K562 (cell line): ENCODE measurements around the gene TMEM86B. TPM values are rescaled to one million over a fixed set of nuclear protein-coding genes. Genes with fewer than 3 reads are reported as not detected.
A peak's percentile ranks its signal among the peaks of the same experiment; 100 is the strongest.

Experiments
- AFF1 ChIP-seq, 2 experiments: fragments of 450-650 bp; IDR thresholded peaks; 2 replicates each; pipeline ENCODE4 v1.6.1; 2018; ENCODE audit warnings: mild to moderate bottlenecking in 2 of 2, low read depth in 1 of 2; ENCODE audit not compliant: partially characterized antibody in 2 of 2
- BCL6 ChIP-seq: fragments of 250-450 bp; sonication (Bioruptor Pico); IDR thresholded peaks from 2 replicates; pipeline ENCODE4 v1.4.0; 2020
- ESRRA ChIP-seq: fragments of 450-650 bp; IDR thresholded peaks from 2 replicates; pipeline ENCODE4 v1.6.1; 2014; ENCODE audit warnings: low read depth, mild to moderate bottlenecking, moderate library complexity, borderline replicate concordance
- FOXK1 ChIP-seq: sonication (generic); formaldehyde crosslinking; IDR thresholded peaks from 2 replicates; pipeline ENCODE4 v1.8.0; 2022; ENCODE audit warnings: missing genetic modification reagents, mild to moderate bottlenecking, borderline replicate concordance
- GTF2E2 ChIP-seq: fragments of 200-800 bp; sonication (Bioruptor generic); IDR thresholded peaks from 2 replicates; pipeline ENCODE4 v1.6.1; 2016; ENCODE audit warnings: missing genetic modification characterization, missing compliant biosample characterization
- HDAC2 ChIP-seq: fragments of 450-650 bp; IDR thresholded peaks from 2 replicates; pipeline ENCODE4 v1.6.1; 2016; ENCODE audit warnings: mild to moderate bottlenecking
- JUND ChIP-seq, 2 experiments: IDR thresholded peaks; 2 replicates in 1 of 2; 3 replicates in 1 of 2; pipeline ENCODE4 v1.6.1; 2011; ENCODE audit warnings: borderline replicate concordance in 2 of 2, low read depth in 2 of 2, low read length in 2 of 2, improper control_type of control experiment in 1 of 2, missing biosample characterization in 1 of 2, missing genetic modification characterization in 1 of 2, missing genetic modification reagents in 1 of 2
- MAFG ChIP-seq: fragments of 450-650 bp; conservative IDR thresholded peaks from 2 replicates; pipeline ENCODE4 v1.6.1; 2016; ENCODE audit warnings: missing genetic modification characterization, missing compliant biosample characterization
- MBD2 ChIP-seq: sonication (generic); IDR thresholded peaks from 2 replicates; pipeline ENCODE4 v1.6.1; 2016; ENCODE audit warnings: low read depth, borderline replicate concordance
- MYNN ChIP-seq, 2 experiments: sonication (generic); formaldehyde crosslinking in 1 of 2; IDR thresholded peaks; 2 replicates each; pipeline versions ENCODE4 v1.5.0 to v1.6.1; 2016 to 2020; ENCODE audit warnings: antibody characterized with exemption in 1 of 2, missing genetic modification reagents in 1 of 2
- NCOA6 ChIP-seq: fragments of 450-650 bp; IDR thresholded peaks from 2 replicates; pipeline ENCODE4 v1.6.1; 2017; ENCODE audit warnings: mild to moderate bottlenecking
- NEUROD1 ChIP-seq: fragments of 150-350 bp; IDR thresholded peaks from 2 replicates; pipeline ENCODE4 v1.6.1; 2014; ENCODE audit warnings: borderline replicate concordance, low read length, low read depth; ENCODE audit not compliant: partially characterized antibody
- POU5F1 ChIP-seq: fragments of 150-350 bp; IDR thresholded peaks from 2 replicates; pipeline ENCODE4 v1.6.1; 2014; ENCODE audit warnings: borderline replicate concordance, low read length, low read depth, mild to moderate bottlenecking; ENCODE audit not compliant: partially characterized antibody
- RBM14 ChIP-seq: fragments of 200-400 bp; formaldehyde crosslinking; IDR thresholded peaks from 2 replicates; pipeline ENCODE4 v1.6.1; 2018; ENCODE audit warnings: low read depth, mild to moderate bottlenecking, low read length, moderate library complexity, borderline replicate concordance; ENCODE audit not compliant: insufficient read depth
- RBM22 ChIP-seq: fragments of 200-400 bp; formaldehyde crosslinking; IDR thresholded peaks from 2 replicates; pipeline ENCODE4 v1.6.1; 2018; ENCODE audit warnings: low read length, low read depth; ENCODE audit not compliant: poor library complexity, severe bottlenecking
- STAG1 ChIP-seq: sonication (generic); formaldehyde crosslinking; IDR thresholded peaks from 2 replicates; pipeline ENCODE4 v1.5.0; 2020; ENCODE audit warnings: missing genetic modification reagents, borderline replicate concordance
- TAF9B ChIP-seq: fragments of 450-650 bp; IDR thresholded peaks from 2 replicates; pipeline ENCODE4 v1.6.1; 2018; ENCODE audit warnings: mild to moderate bottlenecking; ENCODE audit not compliant: partially characterized antibody
- TFAM ChIP-seq: fragments of 250-450 bp; sonication (Bioruptor Pico); conservative IDR thresholded peaks from 2 replicates; pipeline ENCODE4 v1.5.0; 2021; ENCODE audit warnings: mild to moderate bottlenecking, moderate library complexity
- TOE1 ChIP-seq, 2 experiments: fragments of 450-650 bp in 1 of 2; sonication (generic) in 1 of 2; formaldehyde crosslinking in 1 of 2; IDR thresholded peaks; 2 replicates each; pipeline versions ENCODE4 v1.7.1 to v1.8.0; 2016 to 2022; ENCODE audit warnings: borderline replicate concordance in 2 of 2, mild to moderate bottlenecking in 2 of 2, antibody characterized with exemption in 1 of 2, inconsistent platforms in 1 of 2, low read depth in 1 of 2, missing genetic modification reagents in 1 of 2, moderate library complexity in 1 of 2
- TRIM24 ChIP-seq, 2 experiments: fragments of 450-650 bp; IDR thresholded peaks; 2 replicates each; pipeline ENCODE4 v1.6.1; 2016
- ZBTB17 ChIP-seq: fragments of 450-650 bp; formaldehyde crosslinking; IDR thresholded peaks from 2 replicates; pipeline ENCODE4 v1.4.0; 2020; ENCODE audit warnings: mild to moderate bottlenecking
- ZEB2 ChIP-seq: fragments of 450-650 bp; IDR thresholded peaks from 2 replicates; pipeline ENCODE4 v1.6.1; 2016
- ZNF436 ChIP-seq: fragments of 250-450, 450-650 bp; sonication (Bioruptor Pico); formaldehyde crosslinking; IDR thresholded peaks from 2 replicates; pipeline ENCODE4 v1.7.0; 2020; ENCODE audit warnings: mild to moderate bottlenecking
- polyA plus RNA-seq, 8 experiments: library from polyadenylated mRNA; depleted of rRNA in 4 of 8; stranded (reverse) in 5 of 8; unstranded in 3 of 8; fragments of >200 nt; fragmentation: Nextera tagmentation in 2 of 8; fragmentation: Illumina TruSeq in 1 of 8; extraction: Ambion mirVana in 2 of 8; extraction: Trizol in 1 of 8; gene quantifications; 2 replicates each; pipeline versions ENCODE4 v1.2.1 to v1.2.3, GENCODE V29; 2011 to 2014; ENCODE audit warnings: inconsistent platforms in 1 of 8, missing spikeins in 1 of 8
- total RNA-seq, 7 experiments: library from RNA; depleted of rRNA in 6 of 7; stranded (reverse); fragments of >200 nt in 6 of 7; fragmentation: Illumina TruSeq in 2 of 7; extraction: Trizol in 2 of 7; gene quantifications; 2 replicates each; pipeline versions ENCODE4 v1.2.1 to v1.2.3, GENCODE V29; 2011 to 2021; ENCODE audit warnings: low replicate concordance in 1 of 7
- TF ChIP-seq, protein P1 (sequence below): sonication (generic); formaldehyde crosslinking; IDR thresholded peaks from 2 replicates; pipeline ENCODE4 v1.9.0; 2022; ENCODE audit warnings: mild to moderate bottlenecking, missing genetic modification reagents

TMEM86B gene
- total and polyA plus RNA-seq, 9 of the 15 experiments (the other 6 are each of a cell fraction or from before 2014, with no cell fraction given): 0.28 to 7.9 (median 2.1) TPM

DNA sequence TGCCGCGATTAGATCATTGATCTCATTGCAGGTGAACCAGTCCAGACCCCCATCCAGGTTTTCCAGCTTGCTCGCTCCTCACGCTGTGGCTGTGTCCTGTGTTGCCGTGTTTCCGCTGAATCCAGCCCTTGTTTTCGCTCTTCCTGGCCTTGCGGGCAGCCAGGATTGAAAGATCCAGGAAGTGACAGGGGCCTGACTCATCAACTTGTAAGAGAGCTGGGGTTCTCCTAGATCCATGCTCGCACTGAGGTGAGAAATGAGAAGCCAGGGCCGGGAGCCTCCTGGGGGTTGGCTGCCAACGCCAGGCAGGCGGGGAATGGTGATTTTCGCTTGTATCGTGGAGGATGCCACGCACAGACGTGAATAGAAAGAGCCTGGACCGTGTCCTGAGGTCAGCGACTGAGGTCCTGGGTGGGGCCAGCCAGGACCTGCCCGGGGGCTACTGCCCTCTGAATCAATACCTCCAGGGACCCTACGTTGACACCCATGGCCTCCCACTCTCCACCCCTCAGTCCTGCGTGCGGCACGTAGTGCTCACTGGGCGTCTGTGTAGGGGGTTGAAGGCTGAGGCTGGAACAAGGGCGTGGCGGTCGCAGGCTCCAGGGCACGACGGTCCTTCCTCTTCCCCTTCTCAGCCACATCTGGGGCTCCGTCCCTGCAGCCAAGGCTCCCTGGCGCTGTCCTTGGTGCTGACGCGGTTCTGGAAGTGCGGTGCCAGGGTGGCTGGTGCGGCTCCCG, 11.9 kb downstream of the TMEM86B start (continued):
- peak; percentile 98 for TF ChIP-seq JUND (IDR thresholded peaks at IDR 0.05; ENCODE audit: borderline replicate concordance, low read depth, low read length)
- TF ChIP-seq JUND (tag; IDR thresholded peaks at IDR 0.05; ENCODE audit: borderline replicate concordance, low read depth, low read length): peak; percentile 86
- TF ChIP-seq MBD2: peak; percentile 79
- no peak for TF ChIP-seq ZNF436
- TF ChIP-seq NEUROD1: peak; percentile 100
- TF ChIP-seq RBM14: peak; percentile 84; the same call in 1 of the 2 replicates
- peak; percentile 98 for TF ChIP-seq TOE1 (IDR thresholded peaks at IDR 0.05; ENCODE audit: borderline replicate concordance)
- peak; percentile 97 for TF ChIP-seq TOE1 (CRISPR knock-in tag; IDR thresholded peaks at IDR 0.05; ENCODE audit: borderline replicate concordance, low read depth)
- TF ChIP-seq ESRRA: peak; percentile 87
- TF ChIP-seq RBM22: peak; percentile 96
- peak; percentile 92 for TF ChIP-seq MAFG (tag)
- TF ChIP-seq TFAM (CRISPR knock-in tag): no peak
- TF ChIP-seq AFF1 (IDR thresholded peaks at IDR 0.05; ENCODE audit: low read depth in 1 of 2, partially characterized antibody in 2 of 2): peak; percentile 76 to 98
- TF ChIP-seq STAG1 (CRISPR knock-in tag): peak; percentile 39; the same call in 1 of the 2 replicates
- peak; percentile 77 for TF ChIP-seq HDAC2
- no peak; the same call in 1 of the 2 replicates for TF ChIP-seq ZBTB17
- peak; percentile 29; the same call in 1 of the 2 replicates for TF ChIP-seq ZEB2
- TF ChIP-seq MYNN (IDR thresholded peaks at IDR 0.05): peak; percentile 93
- TF ChIP-seq MYNN (CRISPR knock-in tag; IDR thresholded peaks at IDR 0.05): 0 out of 2 replicates have a peak, but pooled peaks have one; percentile 17
- no peak; a peak in 1 of 4 replicates for TF ChIP-seq TRIM24 (IDR thresholded peaks at IDR 0.05)
- peak; percentile 91; the same call in 1 of the 2 replicates for TF ChIP-seq GTF2E2 (tag)
- TF ChIP-seq TAF9B: peak; percentile 87
- no peak; the same call in 1 of the 2 replicates for TF ChIP-seq NCOA6
- no peak for TF ChIP-seq POU5F1
- TF ChIP-seq, protein P1, sequence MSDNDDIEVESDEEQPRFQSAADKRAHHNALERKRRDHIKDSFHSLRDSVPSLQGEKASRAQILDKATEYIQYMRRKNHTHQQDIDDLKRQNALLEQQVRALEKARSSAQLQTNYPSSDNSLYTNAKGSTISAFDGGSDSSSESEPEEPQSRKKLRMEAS (CRISPR knock-in tag): peak; percentile 88
- peak; percentile 95 for TF ChIP-seq FOXK1 (CRISPR knock-in tag)
- TF ChIP-seq BCL6: no peak
